Activated T-helper 1 cell treated with anti-CD3 and anti-CD28 coated beads, Interleukin-2, amount 50 U/mL, for 16 hours (primary cell): ENCODE results near the gene OR1K1.

ENCODE experiments used
- DNase-seq, 2 donors: peaks; one replicate each; pipeline ENCODE4 v3.0.0-alpha.2; 2020; ENCODE audit warnings: low read depth in 1 of 2, low spot score in 1 of 2

The OR1K1 gene

DNA sequence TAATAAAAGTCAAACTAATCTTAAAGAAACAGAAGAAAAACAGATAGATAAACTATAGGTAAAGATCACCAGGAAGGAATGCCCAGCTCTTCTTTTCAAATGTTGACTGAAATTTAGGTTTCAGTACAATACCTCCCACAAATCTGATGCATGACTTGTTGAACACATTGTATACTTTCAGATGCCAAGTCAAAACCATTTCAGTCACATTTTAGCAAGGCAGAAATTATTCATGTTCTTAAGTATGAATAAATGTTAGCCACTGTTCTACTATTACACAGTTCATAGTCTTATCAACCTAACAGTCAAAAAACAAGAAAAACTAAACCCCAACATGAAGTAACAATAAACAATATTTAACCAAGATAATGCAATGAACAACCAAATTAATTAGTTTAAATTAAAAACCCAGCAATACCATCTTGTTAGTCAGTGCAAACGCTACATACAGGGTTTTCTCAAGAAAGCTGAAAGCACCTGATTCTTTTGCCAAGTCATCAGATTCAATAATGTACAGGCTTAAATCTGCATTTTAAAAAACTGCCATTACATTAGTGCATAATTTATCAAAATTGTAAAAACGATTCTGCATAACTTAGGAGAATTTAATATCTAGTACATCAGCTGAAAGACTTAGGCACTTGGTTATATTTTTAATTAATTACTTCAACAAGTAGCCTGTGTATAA lies 48.5 kb downstream of the OR1K1 start:
- DNase-seq: no peak
